ENCODE measurements around the gene RAB11A.
"Not testable (repeated sequence)": the region's sequence is repeated elsewhere in the genome, so short reads cannot be mapped to it uniquely, and the experiment has no call there.

GRCh38 chr15:65867933-65868332 is 1.4 kb upstream of the RAB11A start:
- TF ChIP-seq CTCF, EP300 (IDR thresholded peaks at IDR 0.05): not testable (repeated sequence)
